Stomach (tissue), 9 donors: ENCODE results near the gene TMEM51. TPM values are rescaled to one million over a fixed set of nuclear protein-coding genes. Genes with fewer than 3 reads are reported as not detected.

Experiments used
- DNase-seq, 2 donors: peaks; one replicate each; pipeline versions ENCODE4 v3.0.0 to v3.0.0-alpha.2; 2013 to 2019
- H3K27ac ChIP-seq, 5 donors: fragments of 200-600 bp in 4 of 5; sonication (generic) in 4 of 5; one replicate each; pipeline ENCODE4 v1.5.1; 2013 to 2019; ENCODE audit warnings: mild to moderate bottlenecking in 1 of 5, moderate library complexity in 1 of 5
- H3K27me3 ChIP-seq, 3 donors: fragments of 200-600 bp; sonication (generic); one replicate each; pipeline ENCODE4 v1.5.1; 2017 to 2019; ENCODE audit warnings: mixed run types in 1 of 3
- H3K36me3 ChIP-seq, 4 donors: fragments of 200-600 bp; sonication (generic); 1 replicate in 3 of 4; 2 replicates in 1 of 4; pipeline ENCODE4 v1.5.1; 2016 to 2019
- H3K4me1 ChIP-seq, 4 donors: fragments of 200-600 bp; sonication (generic); one replicate each; pipeline ENCODE4 v1.5.1; 2016 to 2019
- H3K4me3 ChIP-seq, 4 donors: fragments of 200-600 bp; sonication (generic) in 3 of 4; one replicate each; pipeline ENCODE4 v1.5.1; 2016 to 2019; ENCODE audit warnings: mild to moderate bottlenecking in 1 of 4
- H3K9me3 ChIP-seq, 4 donors: fragments of 200-600 bp; sonication (generic); one replicate each; pipeline ENCODE4 v1.5.1; 2016 to 2019
- CTCF ChIP-seq, 7 experiments: fragments of 450-650 bp in 4 of 7; fragments of 200-600 bp in 3 of 7; sonication (generic) in 3 of 7; IDR thresholded peaks; one replicate each; pipeline ENCODE4 v1.5.1; 2016 to 2019; ENCODE audit warnings: antibody characterized with exemption in 7 of 7, control low read depth in 2 of 7, mild to moderate bottlenecking in 1 of 7
- EP300 ChIP-seq: sonication (generic); formaldehyde crosslinking; IDR thresholded peaks from one replicate; pipeline ENCODE4 v1.6.1; 2017; ENCODE audit warnings: antibody characterized with exemption
- POLR2A ChIP-seq, 4 donors: fragments of 450-650 bp; IDR thresholded peaks; one replicate each; pipeline ENCODE4 v1.6.1; 2016; ENCODE audit warnings: antibody characterized with exemption in 4 of 4, control low read depth in 2 of 4, mild to moderate bottlenecking in 1 of 4, moderate library complexity in 1 of 4
- POLR2AphosphoS5 ChIP-seq, 3 donors: sonication (generic); formaldehyde crosslinking; IDR thresholded peaks; one replicate each; pipeline ENCODE4 v1.6.1; 2016; ENCODE audit warnings: antibody characterized with exemption in 3 of 3
- WGBS, 5 donors: extraction: QIAGEN DNeasy Blood & Tissue Kit in 3 of 5; methylation state at CpG; one replicate each; pipeline versions ENCODE4 v1.1.5 to v1.1.7; 2013 to 2018; 5-methylcytosine and 5-hydroxymethylcytosine counted together
- intact Hi-C: fragments of 100-400 bp; cut with DNase I; formaldehyde crosslinking; loops from one replicate; pipeline ENCODE4 v1.15.1; 2023; ENCODE audit warnings: low total_unique reads
- polyA plus RNA-seq, 3 donors: library from polyadenylated mRNA; stranded (reverse); fragments of 200-250 nt; gene quantifications; one replicate each; pipeline ENCODE4 v1.2.3, GENCODE V29; 2013
- total RNA-seq, 5 donors: library from RNA; depleted of rRNA; stranded (reverse); fragments of >200 nt; gene quantifications; one replicate each; pipeline versions ENCODE4 v1.1.0 to v1.2.3, GENCODE V29; 2014 to 2016
- donor health status: healthy with polysubstance abuse.
- donor health status: Bipolar disorder and iron deficiency.
- donor health status: healthy.

Gene TMEM51
- total and polyA plus RNA-seq, 8 donors, result 1.2 to 32.2 (median 15.1) TPM

- intact Hi-C loops, result no loop called here
- Histone ChIP-seq H3K4me1 (peaks cover 9 to 59% (median 33%) of the 10 kb centered on the region in 4 donors), H3K27ac (peak overlapping the region in 2 of 5 donors; percentile 54 to 82), H3K36me3 (no peaks in the 10 kb centered on the region), H3K9me3 (no peaks in the 10 kb centered on the region), H3K27me3 (peaks cover 0 to 8% (median 0%) of the 10 kb centered on the region in 3 donors), H3K4me3 (no peak overlapping the region)
- TF ChIP-seq POLR2A (IDR thresholded peaks at IDR 0.05) (no peak), POLR2AphosphoS5 (IDR thresholded peaks at IDR 0.05) (peak in 1 of 3 donors; percentile 4)
- peak in 1 of 2 donors; percentile 67 for DNase-seq
- 52 to 70% (median 59%) methylated on average over 10 of the region's 10 CpGs for WGBS, 5 donors
Observed at GRCh38 chr1:15243275-15244043, 89.9 kb downstream of the TMEM51 start.

- peaks cover 9 to 59% (median 36%) of the 10 kb centered on the region in 4 donors for H3K4me1 ChIP-seq
- intact Hi-C loops, result no loop called here
- no peak overlapping the region for H3K4me3 ChIP-seq
- no peaks in the 10 kb centered on the region for H3K36me3 ChIP-seq
- DNase-seq, result no peak
- H3K27me3 ChIP-seq, result peaks cover 0 to 8% (median 0%) of the 10 kb centered on the region in 3 donors
- no peak for TF ChIP-seq POLR2A (IDR thresholded peaks at IDR 0.05)
- no peak for TF ChIP-seq EP300
- no peak for TF ChIP-seq POLR2AphosphoS5 (IDR thresholded peaks at IDR 0.05)
- no peak for TF ChIP-seq CTCF (IDR thresholded peaks at IDR 0.05)
- 74 to 92% (median 85%) methylated on average over 5 of the region's 5 CpGs for WGBS, 5 donors
- H3K9me3 ChIP-seq, result no peaks in the 10 kb centered on the region
- peak overlapping the region in 1 of 5 donors; percentile 82 for H3K27ac ChIP-seq
Observed at GRCh38 chr1:15244813-15245212, 91.3 kb downstream of the TMEM51 start.

- no peaks in the 10 kb centered on the region for H3K9me3 ChIP-seq
- intact Hi-C loops, result no loop called here
- WGBS, 5 donors, result 40 to 64% (median 58%) methylated on average over 11 of the region's 11 CpGs
- no peaks in the 10 kb centered on the region for H3K36me3 ChIP-seq
- H3K4me1 ChIP-seq, result peaks cover 9 to 58% (median 36%) of the 10 kb centered on the region in 4 donors
- no peak overlapping the region for H3K4me3 ChIP-seq
- H3K27ac ChIP-seq, result peak overlapping the region in 4 of 5 donors; percentile 34 to 82 (median 62)
- TF ChIP-seq POLR2AphosphoS5 (IDR thresholded peaks at IDR 0.05) (peak in 1 of 3 donors; percentile 17), CTCF (IDR thresholded peaks at IDR 0.05) (no peak)
- peak in 1 of 2 donors; percentile 69 for DNase-seq
- H3K27me3 ChIP-seq, result peaks cover 0 to 8% (median 0%) of the 10 kb centered on the region in 3 donors
Observed at GRCh38 chr1:15245593-15246360, 92.2 kb downstream of the TMEM51 start.

GRCh38 chr1:15246960-15247614 is 93.5 kb downstream of the TMEM51 start, which contains the start of gene FHAD1:
Gene FHAD1 (plus strand): TSS chr1:15247223. CDS start chr1:15251785, 4,562 bp downstream.
- H3K9me3 ChIP-seq, result no peaks in the 10 kb centered on the region
- no peak for TF ChIP-seq POLR2AphosphoS5 (IDR thresholded peaks at IDR 0.05)
- no peak for TF ChIP-seq CTCF (IDR thresholded peaks at IDR 0.05)
- no peak for TF ChIP-seq EP300
- TF ChIP-seq POLR2A (IDR thresholded peaks at IDR 0.05), result no peak
- H3K4me1 ChIP-seq, result peaks cover 9 to 57% (median 32%) of the 10 kb centered on the region in 4 donors
- peak within 1 kb of the TSS; percentile 53 to 65 (median 58) for H3K4me3 ChIP-seq
- no peaks in the 10 kb centered on the region for H3K36me3 ChIP-seq
- intact Hi-C loops, result no loop called here
- peak within 1 kb of the TSS in 4 of 5 donors; percentile 34 to 82 (median 62) for H3K27ac ChIP-seq
- WGBS, 5 donors, result 5 to 15% (median 7%) methylated on average over 19 to 55 of the region's 55 CpGs
- DNase-seq, result peak; percentile 78 to 93
- peaks cover 0 to 8% (median 0%) of the 10 kb centered on the region in 3 donors for H3K27me3 ChIP-seq
